ENCODE results near the gene MEOX1.

GRCh38 chr17:43603321-43603720 lies 58.4 kb downstream of the MEOX1 start:
- TF ChIP-seq, protein P1, sequence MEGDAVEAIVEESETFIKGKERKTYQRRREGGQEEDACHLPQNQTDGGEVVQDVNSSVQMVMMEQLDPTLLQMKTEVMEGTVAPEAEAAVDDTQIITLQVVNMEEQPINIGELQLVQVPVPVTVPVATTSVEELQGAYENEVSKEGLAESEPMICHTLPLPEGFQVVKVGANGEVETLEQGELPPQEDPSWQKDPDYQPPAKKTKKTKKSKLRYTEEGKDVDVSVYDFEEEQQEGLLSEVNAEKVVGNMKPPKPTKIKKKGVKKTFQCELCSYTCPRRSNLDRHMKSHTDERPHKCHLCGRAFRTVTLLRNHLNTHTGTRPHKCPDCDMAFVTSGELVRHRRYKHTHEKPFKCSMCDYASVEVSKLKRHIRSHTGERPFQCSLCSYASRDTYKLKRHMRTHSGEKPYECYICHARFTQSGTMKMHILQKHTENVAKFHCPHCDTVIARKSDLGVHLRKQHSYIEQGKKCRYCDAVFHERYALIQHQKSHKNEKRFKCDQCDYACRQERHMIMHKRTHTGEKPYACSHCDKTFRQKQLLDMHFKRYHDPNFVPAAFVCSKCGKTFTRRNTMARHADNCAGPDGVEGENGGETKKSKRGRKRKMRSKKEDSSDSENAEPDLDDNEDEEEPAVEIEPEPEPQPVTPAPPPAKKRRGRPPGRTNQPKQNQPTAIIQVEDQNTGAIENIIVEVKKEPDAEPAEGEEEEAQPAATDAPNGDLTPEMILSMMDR (conservative IDR thresholded peaks at IDR 0.05 in 1 of 2, IDR thresholded peaks at IDR 0.05 in 1 of 2; ENCODE audit: low read depth in 1 of 2, low read length in 2 of 2), result no peak
- TF ChIP-seq EZH2 (IDR thresholded peaks at IDR 0.05; ENCODE audit: low read length, missing control alignments), result no peak

Measured in fibroblast of lung (primary cell).